ENCODE measurements around the gene ZNF576.
A peak's percentile ranks its signal among the peaks of the same experiment; 100 is the strongest.
"Not testable (repeated sequence)": the region's sequence is repeated elsewhere in the genome, so short reads cannot be mapped to it uniquely, and the experiment has no call there.

The ZNF576 gene

DNA sequence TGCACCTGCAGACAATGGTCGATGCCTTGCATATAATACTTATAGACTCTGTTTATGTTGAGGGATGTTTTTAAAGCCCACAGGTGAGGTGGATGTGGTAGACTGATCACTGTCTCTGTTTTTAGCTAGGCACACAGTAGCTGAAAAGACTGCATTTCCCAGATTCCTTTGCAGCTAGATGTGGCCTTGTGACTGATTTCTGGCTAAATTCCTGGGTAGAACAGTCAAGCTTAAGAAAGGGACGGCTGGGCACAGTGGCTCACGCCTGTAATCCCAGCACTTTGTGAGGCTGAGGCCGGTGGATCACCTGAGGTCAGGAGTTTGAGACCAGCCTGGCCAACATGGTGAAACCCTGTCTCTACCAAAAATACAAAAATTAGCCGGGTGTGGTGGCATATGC, 3.9 kb downstream of the ZNF576 start:
- not testable (repeated sequence) for DNase-seq

DNA sequence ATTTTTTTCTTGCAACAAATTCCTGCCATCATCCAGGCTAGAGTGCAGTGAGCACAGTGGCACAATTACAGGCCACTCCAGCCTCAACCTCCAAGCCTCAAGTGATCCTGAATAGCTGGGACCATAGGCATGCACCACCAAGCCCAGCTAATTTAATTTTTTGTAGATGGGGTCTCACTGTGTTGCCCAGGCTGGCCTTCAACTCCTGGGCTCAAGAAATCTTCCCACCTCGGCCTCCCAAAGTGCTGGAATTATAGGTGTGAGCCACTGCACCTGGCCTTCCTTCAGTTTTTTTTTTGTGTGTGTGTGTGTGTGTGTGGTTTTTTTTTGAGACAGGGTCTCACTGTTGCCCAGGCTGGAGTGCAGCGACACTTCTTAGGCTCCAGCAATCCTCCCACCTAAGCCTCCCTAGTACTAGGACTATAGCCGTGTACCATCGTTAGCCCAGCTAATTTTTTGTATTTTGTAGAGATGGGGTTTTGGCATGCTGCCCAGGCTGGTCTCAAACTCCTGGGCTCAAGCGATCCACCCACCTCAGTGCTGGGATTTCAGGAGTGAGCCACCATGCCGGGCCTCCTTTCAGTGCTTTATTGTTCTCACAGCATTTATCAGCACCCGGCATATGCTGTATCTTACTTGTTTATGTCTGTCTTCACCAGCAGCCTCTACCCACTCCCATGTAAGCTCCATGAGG, 9.6 kb downstream of the ZNF576 start:
- DNase-seq, result no peak

- no peak for DNase-seq
These were observed 10.3 kb downstream of the ZNF576 start for GRCh38 chr19:43606569-43607229.

GRCh38 chr19:43607238-43608205, 11.1 kb downstream of the ZNF576 start:
- no peak for DNase-seq

DNA sequence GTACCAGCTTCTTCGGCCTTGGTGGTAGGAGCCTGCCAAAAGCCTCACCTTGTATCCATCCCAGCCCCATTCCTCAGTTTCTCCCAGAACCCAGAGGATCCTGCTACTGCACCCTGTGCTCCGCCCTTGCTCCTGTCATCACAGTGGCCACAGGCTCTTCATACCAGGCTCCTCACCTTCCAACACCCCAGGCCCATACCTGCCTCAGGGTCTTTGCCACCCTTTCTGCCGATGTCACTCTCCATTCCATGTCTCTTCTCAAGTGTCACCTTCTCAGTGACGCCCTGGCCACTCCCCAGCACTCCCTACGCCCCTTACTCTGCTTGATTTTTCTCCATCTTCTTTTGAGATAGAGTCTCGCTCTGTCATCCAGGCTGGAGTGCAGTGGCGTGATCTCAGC, 13.5 kb downstream of the ZNF576 start:
- no peak for DNase-seq

GRCh38 chr19:43610493-43610892, 14.1 kb downstream of the ZNF576 start:
- DNase-seq, result no peak

DNA sequence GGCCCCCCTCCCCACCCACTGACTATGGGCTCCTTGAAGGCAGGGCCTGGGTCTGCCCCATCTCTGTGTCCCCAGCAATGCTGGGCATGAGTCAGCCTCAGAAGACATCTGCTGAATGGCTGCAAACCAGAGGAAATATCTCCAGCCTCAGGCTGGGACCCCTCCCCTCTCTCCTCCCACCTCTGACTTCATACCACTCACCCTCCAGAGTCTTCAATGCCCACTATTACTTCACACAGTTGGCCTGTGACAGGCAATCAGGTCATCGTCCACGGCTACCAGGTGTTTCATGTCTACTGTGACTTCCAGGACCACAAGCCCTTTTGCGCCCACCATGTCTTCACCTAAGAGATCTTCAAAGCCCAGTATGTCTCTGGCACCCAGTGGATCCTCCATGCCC, 15.4 kb downstream of the ZNF576 start, which contains the start of gene SRRM5:
Gene SRRM5 (plus strand): TSS at position 301 of the 400 bp plus-strand sequence. CDS start 34 bp downstream, at position 335.
- no peak for DNase-seq

GRCh38 chr19:43612374-43612773, 16.0 kb downstream of the ZNF576 start:
- DNase-seq, result no peak

- no peak for DNase-seq
These were observed 19.9 kb downstream of the ZNF576 start for GRCh38 chr19:43616306-43616705.

DNA sequence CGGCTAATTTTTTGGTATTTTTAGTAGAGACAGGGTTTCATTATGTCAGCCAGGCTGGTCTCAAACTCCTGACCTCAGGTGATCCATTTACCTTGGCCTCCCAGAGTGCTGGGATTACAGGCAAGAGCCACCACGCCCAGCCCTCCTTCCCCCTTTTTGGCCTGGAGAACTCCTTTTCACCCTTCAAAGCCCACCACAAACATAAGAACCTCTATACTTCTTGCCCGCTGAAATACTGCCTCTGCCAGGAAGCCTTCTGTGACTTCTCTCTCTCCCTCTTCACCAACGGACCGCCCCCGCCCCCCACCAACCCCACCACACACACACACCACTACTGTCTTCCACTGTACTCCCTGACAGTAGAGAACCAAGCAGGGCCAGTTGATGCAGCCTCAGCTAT, 20.6 kb downstream of the ZNF576 start:
- DNase-seq, result no peak

DNA sequence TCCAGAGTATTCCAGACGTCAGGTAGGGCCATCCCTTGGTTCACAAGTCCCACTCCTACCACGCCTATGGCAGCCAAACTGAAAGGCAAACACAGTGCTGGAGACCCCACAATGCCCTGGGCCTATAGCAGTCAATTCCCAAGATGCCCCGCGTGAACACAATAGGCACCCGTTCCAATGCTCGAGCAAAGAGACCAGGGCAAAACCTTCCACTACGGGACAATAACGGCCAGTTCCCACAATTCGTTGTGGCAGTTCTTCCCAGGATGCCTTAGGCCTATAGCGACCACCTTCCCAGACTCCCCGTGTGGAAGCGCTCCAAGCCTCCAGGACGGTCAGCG, 22.5 kb downstream of the ZNF576 start:
- peak; percentile 72 for DNase-seq

- peak; percentile 93 for DNase-seq
These were observed 23.1 kb downstream of the ZNF576 start, which contains the start of gene ZNF428 for GRCh38 chr19:43619262-43620060. TSS of gene ZNF428 (minus strand) at chr19:43619629. CDS start at chr19:43614304, 5,325 bp downstream.

DNA sequence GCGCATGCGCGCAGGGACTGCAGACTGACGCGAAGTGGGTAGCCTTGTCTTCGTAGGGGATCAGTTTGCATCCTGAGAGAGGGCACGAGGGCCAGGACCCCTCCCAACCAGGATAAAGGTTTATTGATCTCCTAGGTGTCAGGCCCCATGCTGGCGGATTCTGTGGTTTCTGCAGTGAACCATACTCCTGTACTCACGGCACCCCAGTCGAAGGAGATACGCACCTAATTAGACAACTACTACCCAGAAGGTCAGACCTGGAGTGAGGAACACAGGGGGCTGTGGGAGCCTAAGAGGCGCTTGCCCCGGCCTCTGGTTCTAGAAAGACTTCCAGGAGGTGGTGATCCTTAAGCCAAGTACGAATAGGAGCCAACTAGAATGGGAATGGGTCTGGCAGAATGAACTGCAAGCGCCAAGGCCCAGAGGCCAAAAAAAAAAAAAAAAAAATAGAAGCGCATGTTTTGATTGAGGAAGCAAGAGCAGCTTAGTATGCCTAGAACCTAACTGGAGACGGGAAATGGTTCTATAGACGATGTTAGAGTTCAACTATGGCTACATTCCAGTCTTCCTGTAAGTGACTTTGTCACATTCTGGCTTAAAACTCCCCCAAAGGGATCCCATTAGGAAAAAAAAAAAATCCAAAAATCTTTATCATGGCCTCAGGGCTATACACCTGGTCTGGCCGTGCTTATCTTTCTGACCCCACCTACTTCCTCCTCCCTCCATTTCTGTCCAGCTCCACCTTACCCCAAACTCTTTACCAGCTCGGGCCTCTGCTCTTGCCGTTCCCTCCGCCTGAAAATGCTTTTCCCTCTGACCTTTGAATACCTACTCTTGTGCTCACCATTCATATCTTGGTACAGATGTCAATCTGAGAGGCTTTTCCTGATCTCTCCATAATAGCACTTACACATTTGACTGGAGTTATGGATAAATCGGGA, 23.9 kb downstream of the ZNF576 start:
- no peak for DNase-seq

DNA sequence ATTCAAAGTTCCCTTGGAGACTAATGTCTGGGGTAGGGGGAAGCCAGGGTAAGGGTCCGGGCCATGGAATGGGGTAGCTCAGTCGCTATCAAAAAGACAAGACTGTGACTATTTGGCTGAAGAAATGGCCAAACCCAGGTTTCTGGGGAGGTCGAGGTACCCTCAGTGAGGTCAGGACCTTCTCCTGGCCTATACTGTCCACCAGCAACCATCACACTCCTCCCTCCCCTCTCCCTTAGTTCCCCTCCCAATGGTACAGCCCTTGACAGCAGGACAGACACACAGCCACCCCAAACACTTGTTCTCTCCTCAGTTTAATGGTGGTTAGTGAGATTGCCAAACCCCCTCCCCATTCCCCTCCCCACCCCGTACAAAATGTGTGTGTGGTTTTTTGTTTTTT, 25.7 kb downstream of the ZNF576 start:
- no peak for DNase-seq

- DNase-seq, result no peak
These were observed 26.6 kb downstream of the ZNF576 start for GRCh38 chr19:43622956-43623355.

- DNase-seq, result no peak
These were observed 27.7 kb downstream of the ZNF576 start for GRCh38 chr19:43623889-43624670.

DNA sequence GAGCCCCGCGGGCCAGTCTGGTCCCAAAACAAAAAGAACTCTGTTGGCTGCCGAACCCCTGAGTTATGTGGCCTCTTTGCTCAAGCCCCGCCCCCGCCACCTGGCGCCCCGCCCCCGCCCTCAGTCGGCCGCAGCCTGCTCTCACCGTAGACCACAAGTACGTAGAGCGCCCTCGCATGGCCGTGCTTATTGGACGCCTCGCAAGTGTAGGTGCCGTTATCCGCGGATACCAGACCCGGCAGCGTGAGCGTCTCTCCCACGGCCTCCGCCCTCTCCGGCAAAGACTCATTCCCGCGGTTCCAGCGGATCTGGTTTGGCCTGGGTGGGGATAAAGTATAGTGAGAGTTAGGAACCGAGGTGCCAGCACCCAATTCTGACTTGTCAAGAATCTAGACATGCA, 28.5 kb downstream of the ZNF576 start:
- DNase-seq, result no peak

- peak; percentile 9 for DNase-seq
These were observed 29.7 kb downstream of the ZNF576 start for GRCh38 chr19:43625918-43626579.

GRCh38 chr19:43626838-43627237, 30.4 kb downstream of the ZNF576 start:
- DNase-seq, result no peak
